Skin of body (tissue), 3 donors: ENCODE data around the gene ECSCR. TPM values are rescaled to one million over a fixed set of nuclear protein-coding genes. Genes with fewer than 3 reads are reported as not detected.
"Not testable (repeated sequence)": the region's sequence is repeated elsewhere in the genome, so short reads cannot be mapped to it uniquely, and the experiment has no call there.

ENCODE experiments used
- DNase-seq: peaks from one replicate; lab custom pipeline; 2025; lab: John Stamatoyannopoulos, UW
- small RNA-seq: library from RNA; depleted of rRNA; stranded (forward); fragments of <200 nt; gene quantifications from one replicate; pipeline ENCODE3, GENCODE V24; 2014; ENCODE audit warnings: low replicate concordance
- total RNA-seq: library from RNA; depleted of rRNA; stranded (reverse); fragments of >200 nt; gene quantifications from one replicate; pipeline ENCODE4 v1.2.3, GENCODE V29; 2014

ECSCR gene
- total RNA-seq, 1 donor from 2014 or later: 11.9 TPM

DNA sequence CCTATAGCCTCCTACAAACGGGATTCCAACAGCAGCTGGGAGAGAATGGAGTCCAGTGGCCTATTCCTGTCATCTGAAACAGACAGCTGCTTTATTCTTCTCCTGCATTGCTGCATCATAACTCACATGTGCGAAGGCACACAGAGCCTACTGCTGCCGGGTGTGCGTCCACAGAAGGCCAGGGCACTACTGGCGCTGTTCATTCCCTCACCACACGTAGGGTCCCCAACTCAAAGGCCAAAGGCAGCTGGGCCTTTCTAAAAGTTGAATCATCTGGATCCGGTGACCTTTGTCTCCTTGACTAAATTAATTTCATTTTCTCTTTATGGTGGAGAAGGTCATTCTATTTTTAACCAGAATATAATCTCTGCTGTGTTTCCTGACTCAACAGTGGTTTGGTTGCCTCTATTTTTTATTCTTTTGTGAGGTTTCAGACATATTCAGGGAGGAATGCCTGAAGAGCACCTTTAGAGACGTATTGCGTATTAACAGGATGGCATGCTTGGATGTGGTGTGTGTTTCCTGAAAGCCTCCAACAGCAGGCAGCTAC lies 47.9 kb downstream of the ECSCR start:
- DNase-seq: no peak

DNA sequence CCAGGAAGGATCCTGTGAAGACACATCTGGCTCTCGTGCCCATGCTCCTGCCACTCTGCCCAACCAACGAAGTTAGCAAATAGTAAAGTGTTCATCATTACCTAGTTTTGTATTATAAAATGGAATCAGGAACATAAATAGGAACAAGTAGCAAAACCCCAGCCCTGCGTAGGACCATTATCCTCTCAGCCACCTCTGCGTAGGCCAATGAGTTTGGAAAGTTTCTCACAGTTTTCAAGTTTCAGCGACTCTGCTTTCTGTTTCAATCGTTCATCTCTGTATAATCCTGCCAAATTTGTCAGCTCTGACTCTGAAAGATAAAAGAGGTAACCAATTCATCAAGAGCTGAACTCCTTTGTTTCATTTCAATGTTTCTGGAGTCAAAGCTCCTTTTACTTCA lies 48.6 kb downstream of the ECSCR start:
- no peak for DNase-seq

DNA sequence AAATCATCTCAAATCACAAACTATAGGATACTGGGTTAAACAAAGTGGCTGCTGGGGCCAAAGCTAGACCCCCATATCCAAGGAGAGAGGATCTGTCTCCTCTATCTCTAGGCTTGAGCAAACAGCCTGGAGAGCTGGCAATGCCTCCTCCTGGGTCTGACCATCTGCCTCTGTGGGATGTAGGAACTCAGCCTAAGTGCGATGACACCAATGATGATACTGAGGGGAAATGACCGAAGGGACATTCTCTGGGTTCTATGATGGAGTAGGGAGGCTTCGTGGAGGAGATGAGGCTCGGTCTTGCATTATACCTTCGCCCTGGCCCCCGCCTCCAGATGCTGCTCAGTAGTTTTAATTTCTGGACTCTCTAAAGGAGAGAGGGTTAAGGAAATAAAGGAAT lies 49.4 kb downstream of the ECSCR start:
- DNase-seq: no peak

DNA sequence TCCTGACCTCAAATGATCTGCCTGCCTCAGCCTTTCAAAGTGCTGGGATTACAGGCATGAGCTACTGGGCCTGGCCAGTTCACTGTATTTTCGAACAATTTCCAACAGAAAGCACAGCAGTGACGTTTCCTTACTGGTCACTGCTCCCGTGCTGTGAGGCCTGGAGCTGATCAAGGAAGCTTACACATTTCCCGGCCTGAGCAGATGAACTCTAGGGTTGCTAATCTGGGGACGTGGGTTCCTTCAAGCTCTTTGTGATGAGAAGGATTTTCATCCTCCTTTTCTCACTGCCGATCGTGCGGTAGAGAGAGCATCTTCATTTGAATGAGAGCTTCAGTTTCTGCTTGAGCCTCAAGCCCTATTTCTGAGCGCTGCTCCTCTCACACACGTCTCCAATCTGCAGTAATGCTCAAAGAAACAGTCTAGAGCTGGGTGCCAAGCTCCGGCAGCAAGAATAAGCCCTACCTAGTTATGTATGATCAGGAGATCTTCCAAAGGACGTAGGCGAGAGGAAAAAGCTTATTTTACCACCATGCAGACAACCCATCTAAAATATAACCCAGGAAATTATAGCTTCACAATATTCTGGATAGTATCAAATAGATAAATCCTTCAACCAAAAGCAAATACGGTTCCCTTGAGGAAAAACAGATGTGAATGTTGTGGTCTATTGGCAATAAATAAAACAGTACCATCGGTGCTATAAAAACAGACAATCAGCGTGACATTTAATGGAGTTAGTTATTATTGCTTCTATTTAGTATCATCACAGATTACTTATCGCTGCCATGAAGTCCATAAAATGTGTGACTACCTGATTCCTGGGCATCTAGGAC lies 51.3 kb downstream of the ECSCR start:
- no peak for DNase-seq

DNA sequence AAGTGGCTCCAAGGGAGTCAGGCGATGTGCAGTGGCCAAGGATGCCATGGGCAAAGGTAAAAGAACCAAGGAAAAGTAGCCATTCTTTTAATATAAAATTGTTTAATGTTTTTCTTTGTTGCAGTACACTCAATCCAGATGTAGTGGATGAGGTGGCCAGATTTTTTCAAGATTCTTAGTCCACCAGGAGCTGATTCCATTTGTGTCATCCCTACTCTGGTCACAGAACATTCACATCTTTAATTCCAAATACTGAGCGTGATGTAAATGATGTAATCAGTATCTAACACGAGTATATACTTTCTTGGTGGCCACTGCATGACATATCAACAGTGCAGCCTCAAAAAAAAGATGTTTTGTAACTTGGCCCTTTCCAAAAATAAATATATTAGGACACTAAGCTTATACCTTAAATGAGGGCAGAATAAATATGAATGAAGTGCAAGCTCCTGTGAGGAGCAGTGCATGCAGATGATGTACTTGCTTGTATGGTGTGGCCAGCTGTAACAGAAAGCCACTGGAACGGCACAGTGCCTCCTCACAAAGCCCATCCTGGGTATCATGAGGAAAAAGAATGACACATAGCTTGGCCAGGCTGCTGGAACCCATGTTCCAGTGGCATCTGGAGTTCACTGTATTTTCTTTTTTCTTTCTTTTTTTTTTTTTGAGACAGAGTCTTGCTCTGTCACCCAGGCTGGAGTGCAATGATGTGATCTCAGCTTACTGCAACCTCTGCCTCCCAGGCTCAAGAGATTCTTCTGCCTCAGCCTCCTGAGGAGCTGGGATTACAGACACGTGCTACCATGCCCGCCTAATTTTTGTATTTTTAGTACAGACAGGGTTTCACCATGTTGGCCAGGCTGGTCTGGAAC lies 52.2 kb downstream of the ECSCR start:
- no peak for DNase-seq

DNA sequence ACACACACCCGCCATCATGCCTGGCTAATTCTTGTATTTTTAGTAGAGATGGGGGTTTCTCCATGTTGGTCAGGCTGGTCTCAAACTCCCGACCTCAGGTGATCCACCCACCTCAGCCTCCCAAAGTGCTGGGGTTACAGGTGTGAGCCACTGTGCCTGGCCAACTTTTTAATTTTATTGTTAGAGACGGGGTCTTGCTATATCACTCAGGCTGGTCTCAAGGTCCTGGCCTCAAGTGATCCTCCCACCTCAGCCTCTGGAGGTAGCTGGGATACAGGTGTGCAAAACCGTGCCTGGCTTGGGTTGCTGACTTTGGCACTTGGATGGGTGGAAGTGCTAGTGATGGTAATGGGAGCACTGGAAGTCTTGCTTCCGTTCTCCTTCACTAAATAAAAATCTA lies 53.4 kb downstream of the ECSCR start:
- not testable (repeated sequence) for DNase-seq

DNA sequence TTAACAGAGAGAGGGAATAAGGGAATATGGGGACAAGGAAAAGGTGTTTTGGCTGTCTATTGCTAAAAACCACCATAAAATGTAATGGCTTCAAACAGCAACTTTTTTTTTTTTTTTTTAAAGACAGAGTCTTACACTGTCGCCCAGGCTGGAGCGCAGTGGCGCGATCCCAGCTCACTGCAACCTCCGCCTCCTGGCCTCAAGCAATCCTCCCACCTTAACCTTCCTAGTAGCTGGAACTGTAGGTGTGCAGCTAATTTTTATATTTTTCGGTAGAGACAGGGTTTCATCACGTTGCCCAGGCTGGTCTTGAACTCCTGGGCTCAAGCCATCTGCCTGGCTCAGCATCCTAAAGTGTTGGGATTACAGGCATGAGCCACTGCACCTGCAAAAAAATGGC lies 54.4 kb downstream of the ECSCR start:
- no peak for DNase-seq

DNA sequence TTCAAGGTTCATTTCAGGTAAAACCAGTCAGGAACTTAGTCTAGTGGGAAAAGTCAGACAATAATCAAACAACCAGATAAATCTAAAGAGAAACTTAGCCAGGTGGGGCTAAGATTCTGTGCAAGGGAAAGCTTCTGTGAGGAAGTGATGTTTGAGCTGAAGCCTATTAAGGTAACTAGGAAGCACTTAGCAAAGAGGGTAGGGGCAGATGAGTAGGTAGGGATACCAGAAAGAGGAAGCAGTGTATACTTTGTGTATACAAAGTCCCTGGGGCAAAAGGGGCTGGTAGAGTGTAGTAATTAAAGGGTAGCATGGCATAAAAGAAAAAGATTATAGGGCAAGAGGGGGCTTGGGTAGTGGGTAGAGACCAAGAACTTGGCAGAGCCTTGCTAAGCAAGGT lies 55.0 kb downstream of the ECSCR start:
- DNase-seq: no peak

DNA sequence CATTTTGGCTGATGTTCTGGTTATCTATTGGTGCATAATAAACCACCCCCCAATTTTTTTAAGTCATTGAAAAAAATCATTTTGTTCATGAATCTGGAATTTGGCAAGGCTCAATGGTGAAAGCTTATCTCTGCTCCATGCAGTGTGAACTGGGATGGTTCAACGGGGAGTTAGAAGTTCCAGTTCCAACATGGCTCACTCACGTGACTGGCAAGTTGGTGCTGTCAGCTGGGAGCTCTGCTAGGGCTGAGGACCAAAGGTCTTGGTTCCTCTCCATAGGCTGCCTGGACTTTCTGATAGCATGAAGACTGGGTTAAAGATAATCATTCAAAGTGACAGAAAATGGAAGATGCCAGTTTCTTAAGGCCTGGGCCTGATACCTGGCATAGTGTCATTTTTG lies 55.6 kb downstream of the ECSCR start:
- DNase-seq: no peak

DNA sequence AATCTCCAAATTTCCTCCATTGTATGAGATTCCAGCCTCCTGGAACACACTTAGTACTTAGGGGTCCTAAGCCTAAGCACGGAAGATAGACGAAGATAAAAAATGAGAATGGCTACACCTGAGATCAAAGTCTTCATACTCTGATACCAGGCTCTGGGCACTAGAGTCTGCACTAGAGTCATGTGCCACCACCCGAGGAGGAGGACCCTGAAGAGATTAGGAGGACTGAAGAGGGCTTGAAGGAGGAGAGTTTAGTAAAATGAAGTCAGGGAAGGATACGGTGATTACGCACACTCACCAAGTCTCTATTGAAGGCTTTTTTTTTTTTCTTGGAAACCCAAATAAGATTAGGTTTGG lies 58.1 kb downstream of the ECSCR start:
- DNase-seq: no peak

DNA sequence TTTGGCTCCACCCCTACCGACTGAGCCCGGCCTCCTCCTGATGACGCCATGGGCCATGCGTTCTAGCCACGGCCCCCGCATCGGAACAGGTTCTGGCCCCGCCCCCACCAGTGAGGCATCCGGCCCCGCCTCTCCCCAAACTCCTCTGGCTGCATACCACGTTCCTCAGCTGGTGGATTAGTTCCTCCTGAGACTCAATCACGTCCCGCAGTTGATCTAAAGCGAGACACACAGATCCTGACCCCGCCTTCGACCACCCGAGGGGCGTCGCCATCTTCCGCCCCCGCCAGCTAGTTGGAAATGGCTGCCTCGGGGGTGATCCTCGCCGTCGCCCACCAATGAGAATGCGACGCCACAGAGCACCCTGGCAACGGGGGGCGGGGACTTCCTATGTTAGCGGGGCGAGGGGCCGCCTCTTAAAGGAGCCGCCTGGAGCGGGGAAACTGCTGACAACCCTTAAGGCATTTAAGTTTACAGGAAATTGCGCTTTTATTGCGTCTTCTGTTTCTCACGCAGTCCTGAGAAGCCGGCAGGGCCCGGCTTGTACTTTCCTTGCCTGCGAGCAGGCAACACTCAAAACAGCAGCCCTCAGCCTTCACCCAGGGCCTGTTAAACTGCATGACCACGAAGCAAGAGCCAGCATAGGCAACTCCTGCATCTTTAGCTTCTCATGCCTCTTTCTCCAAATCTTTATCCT lies 58.6 kb downstream of the ECSCR start, which contains the start of gene SPATA24:
TSS of gene SPATA24 (minus strand) at position 303 of the 697 bp plus-strand sequence. CDS start at position 274, 29 bp downstream.
- peak; percentile 97 for DNase-seq

DNA sequence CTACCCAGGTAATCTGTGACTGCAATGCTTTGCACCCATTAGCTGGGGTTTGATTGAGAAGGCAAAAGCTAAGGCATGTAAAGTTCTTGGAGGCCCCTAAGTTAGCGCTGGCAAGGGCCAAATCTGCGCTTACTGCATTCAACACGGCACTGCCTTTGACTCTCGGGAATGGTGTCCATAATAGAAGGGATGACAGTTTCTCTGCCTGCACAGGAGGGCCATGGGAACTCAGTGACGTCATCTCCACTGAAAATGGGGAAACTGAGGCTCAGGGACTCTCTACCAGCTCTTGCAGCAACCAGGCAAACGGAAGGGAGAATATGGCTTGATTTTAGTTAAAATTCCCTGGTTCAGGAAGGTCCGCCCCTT lies 59.1 kb downstream of the ECSCR start:
- no peak for DNase-seq

DNA sequence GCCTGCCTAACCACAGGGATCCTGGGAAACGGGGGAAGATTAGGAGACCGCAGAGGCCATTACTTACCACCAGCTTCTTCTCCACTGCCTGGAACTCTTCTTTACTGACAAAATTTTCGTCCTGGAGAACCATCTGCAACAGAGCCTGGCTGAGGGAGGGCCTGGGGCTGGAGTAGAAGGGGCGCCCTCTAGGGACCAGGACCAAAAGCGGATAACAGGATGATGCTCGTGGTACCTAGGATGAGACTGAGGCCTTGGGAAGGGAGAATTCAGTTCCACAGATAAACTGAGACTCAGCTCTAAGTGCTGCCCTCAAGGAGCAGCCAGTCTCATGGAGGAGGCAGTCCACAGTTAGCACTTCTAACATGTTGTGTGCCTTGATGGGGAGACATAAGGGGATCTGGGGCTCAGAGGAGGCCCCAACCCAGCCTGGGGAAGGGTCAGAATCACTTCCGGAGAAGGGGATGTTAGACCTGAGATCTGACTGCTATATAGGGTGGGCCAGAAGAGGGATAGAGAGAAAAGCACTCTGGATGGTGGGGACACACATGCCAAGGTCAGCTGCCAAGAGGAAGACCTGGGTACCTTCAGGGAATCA lies 59.9 kb downstream of the ECSCR start:
- DNase-seq: no peak

DNA sequence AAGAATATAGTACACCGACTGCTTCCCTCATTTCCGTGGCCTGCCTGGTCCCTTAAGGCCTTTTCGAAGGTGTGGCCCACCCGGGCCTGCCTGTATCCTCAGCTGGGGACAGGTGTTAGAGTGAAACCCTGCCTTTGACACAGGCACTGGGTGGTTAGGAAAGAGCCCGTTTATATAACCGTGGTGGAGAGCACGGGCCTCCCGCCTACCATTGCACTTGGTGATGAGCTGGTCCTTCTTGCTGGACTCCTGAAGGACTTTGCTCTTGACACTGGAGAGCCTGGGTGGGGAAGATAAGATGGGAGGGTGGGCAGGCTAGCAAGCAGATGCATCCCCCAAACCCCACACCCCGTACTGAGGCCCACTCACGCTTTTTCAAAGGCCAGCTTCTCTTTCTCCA lies 61.0 kb downstream of the ECSCR start:
- DNase-seq: no peak

DNA sequence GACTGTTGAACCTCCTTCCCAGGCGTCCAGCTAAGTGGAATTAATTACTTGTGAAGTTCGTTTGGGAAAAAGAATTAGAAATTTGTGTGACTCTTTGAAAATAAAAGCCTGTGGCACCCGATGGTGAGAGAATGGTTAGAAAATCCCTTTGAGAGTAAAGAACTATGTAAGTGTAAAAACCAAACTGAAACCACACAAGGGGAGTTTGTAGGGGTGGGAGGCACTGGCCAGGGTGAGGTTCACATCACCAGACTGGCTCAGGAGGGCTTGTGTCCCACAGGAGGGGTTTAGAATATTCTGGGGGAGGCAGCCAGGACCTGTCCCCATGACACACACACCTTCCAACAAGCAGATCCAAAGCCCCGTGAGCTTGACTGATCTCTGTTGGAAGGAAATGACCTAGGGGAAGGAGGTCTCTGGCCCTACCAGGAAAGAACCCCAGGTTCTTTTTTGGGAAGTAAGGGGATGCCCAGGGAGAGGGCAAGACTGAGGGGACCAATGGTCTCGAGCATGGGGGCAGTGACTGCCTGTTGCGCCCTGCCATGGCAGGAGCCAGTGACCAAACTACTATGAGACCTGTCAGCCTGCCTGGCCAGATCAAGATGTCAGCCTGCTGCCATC lies 62.9 kb downstream of the ECSCR start:
- DNase-seq: no peak

Small RNAs within 50 kb of the gene (small RNA-seq; reads per million reads assigned to genes)
- gene RNU5B-4P: 0.69 reads per million, percentile 72 among the genes with 10 or more reads in this experiment

Other genes with a start within 250 kb of the ECSCR start
- 271 TPM for gene MATR3, start 169.0 kb downstream of the ECSCR start, total RNA-seq
- gene PAIP2, start 120.9 kb downstream of the ECSCR start, total RNA-seq: 76.0 TPM
- gene SLC23A1, start 79.4 kb downstream of the ECSCR start, total RNA-seq: 0.30 TPM
- 0.89 TPM for gene MZB1, start 72.8 kb downstream of the ECSCR start, total RNA-seq
- gene PROB1, start 67.6 kb downstream of the ECSCR start, total RNA-seq: 1.7 TPM
- 3.5 TPM for gene SPATA24, start 58.7 kb downstream of the ECSCR start, total RNA-seq
- 6.6 TPM for gene DNAJC18, start 23.2 kb downstream of the ECSCR start, total RNA-seq
- gene SMIM33, start 8.3 kb upstream of the ECSCR start, total RNA-seq: not detected
- 16.6 TPM for gene STING1, start 20.0 kb upstream of the ECSCR start, total RNA-seq
- 69.8 TPM for gene UBE2D2, start 98.6 kb upstream of the ECSCR start, total RNA-seq
- gene CXXC5, start 185.6 kb upstream of the ECSCR start, total RNA-seq: 29.4 TPM